Effector CD8-positive, alpha-beta T cell (primary cell): ENCODE data around the gene C10orf53.
"Not testable (repeated sequence)": the region's sequence is repeated elsewhere in the genome, so short reads cannot be mapped to it uniquely, and the experiment has no call there.

Experiments used
- DNase-seq: peaks from one replicate; lab custom pipeline; 2025; lab: John Stamatoyannopoulos, UW

The C10orf53 gene

DNA sequence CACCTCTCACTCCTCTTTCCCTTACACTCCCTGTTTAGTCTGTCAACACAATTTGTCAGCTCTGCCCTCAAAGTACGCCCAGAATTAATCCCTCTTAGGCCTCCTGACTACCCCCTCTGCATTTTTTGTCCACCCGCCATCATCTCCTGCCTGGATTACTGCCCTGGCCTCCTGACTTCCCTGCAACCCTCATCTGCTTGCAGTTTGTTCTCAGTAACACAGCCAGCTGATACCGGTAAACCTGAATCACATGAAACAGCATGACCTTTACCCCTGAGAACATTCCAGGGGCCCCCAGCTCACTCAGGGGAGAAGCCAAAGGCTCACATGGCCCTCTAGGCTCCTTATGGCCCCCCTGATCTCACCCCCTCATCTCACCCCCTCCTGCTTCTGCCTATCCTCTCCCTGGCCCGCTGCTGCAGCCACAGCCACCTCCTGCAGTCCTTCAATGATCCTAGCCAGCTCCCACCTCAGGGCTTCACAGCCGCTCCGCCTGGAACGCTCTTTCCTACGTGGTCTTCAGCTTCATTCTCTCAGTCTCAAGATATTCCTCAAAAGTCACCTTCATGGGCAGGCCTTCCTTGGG lies 8.9 kb downstream of the C10orf53 start:
- DNase-seq = no peak

- no peak for DNase-seq
These were observed 9.5 kb downstream of the C10orf53 start for GRCh38 chr10:49688920-49689319.

DNA sequence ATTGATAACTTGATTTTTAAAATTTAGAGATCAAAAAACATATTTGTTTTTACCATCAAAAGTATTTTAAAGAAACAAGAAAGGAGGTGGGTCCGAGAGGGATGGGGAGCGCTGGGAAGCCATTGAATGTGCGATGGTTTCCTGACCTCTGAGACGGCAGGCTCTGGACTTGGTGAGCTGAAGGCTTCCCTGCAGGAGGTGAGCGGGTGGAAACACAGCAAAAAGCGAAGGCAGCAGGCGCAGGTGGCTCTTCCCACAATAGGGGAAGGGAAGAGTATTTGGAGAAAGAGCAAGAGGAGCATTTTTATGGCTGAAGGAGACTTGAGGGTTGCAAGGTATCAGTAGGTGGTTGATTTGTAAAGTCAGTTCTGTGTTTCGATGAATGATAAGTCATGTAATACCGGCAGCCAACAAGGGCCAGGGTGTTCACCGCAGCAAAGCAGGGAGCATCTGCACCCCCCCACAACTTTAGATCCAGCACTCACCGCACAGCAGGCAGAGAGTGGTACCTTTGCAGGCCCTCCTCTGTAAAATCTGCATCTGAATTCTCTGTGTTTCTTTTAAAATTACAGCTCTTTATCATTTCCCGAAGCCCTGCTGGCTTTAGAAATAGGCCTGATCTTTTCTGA lies 10.5 kb downstream of the C10orf53 start:
- DNase-seq = no peak

- no peak for DNase-seq
These were observed 11.4 kb downstream of the C10orf53 start for GRCh38 chr10:49690698-49691356.

DNA sequence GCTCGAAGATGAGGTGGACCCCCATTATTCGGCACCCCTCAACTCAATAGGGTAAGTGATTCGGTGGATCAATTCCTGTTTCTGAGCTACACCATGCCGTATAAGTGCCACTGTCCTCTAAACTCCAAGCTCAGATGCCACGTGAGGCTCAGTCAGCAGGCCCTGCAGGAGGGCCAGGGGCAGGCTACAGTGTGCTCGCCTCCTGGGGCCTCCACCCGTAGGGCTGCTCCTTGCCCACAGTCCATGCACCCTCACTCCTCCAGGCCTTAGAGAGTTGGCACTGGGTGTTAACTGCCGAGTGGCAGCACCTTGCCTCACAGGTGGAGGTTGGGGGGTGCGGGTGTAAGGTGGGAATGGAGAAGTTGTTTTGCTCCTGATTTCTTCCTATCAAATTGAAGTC lies 12.1 kb downstream of the C10orf53 start:
- DNase-seq = no peak

- no peak for DNase-seq
These were observed 15.0 kb downstream of the C10orf53 start for GRCh38 chr10:49694466-49694865.

GRCh38 chr10:49696311-49696710 lies 16.9 kb downstream of the C10orf53 start:
- no peak for DNase-seq

GRCh38 chr10:49698679-49699078 lies 19.2 kb downstream of the C10orf53 start:
- DNase-seq = no peak

GRCh38 chr10:49700211-49700610 lies 20.8 kb downstream of the C10orf53 start:
- no peak for DNase-seq

DNA sequence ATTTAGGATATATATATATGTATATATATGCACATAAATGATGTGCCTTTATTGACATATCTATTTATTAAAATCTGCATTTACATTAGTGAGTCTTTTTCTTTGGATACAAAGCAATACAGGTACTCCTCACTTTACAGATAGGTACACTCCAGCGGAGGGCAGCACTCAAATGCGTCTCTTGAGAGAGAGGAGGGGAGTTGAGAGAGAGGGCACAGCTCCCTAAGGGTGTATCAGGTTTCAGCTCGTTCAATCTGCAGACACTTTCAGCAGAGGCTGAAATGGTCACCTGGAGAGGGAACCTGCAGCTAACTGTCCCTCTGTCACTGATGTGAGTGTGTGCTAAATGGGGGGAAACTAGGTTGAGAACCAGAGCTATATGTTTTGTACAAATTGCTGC lies 21.5 kb downstream of the C10orf53 start:
- DNase-seq = no peak

GRCh38 chr10:49707585-49707984 lies 28.1 kb downstream of the C10orf53 start:
- DNase-seq = no peak

DNA sequence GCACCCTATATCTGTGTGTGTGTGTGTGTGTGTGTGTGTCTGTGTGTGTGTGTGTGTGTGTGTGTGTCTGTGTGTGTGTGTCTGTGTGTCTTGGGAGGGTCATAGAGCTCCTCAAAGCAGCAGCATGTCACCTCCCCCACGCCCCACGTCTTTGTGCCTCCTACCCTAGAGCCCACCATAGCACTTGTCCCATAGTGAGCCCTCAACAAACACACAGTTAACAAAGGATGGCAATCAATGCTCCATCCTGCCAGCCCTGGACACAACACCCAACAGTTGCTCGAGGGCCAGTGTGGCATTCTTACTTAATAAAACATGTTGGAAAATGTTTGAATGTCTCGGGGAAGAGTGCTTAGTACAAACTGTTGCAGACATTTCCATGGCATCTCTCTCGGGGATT lies 30.5 kb downstream of the C10orf53 start:
- no peak for DNase-seq

DNA sequence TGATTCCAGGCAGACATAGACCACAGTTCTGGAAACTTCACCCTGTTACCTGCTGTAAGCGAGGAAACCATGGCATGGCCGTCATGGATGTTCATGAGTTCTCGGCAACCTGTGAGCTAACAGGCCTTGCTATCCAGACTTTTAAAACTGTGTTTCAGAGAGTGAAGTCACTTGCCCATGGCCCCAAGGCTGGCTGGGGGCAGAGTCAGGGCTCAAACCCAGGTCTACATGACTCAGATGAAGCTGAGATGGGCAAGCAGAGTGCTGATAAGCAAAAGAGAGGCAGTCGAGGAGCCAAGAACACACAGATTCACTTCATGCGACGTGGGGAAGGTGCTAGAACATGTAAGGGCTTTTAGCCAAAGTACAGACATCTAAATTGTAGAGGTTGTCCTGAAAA lies 31.5 kb downstream of the C10orf53 start:
- no peak for DNase-seq

DNA sequence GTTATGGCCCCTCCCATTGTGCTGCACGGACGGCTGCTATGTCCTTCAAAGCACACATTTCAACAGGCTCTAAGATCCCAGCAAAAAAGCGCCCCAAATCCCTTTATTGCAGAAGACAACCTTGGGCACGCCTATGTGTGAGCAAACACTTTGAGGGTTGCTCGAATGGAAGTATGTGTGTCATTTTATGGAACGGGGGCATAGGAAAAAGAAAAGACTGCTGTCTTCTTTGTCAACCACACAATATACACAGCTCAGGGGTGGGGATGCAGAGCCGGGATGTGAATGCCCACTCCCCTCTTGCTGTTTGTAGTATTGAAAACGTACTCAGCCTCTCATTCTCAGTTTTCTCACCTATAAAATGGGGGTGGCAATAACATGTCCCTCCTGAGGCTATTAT lies 32.0 kb downstream of the C10orf53 start:
- DNase-seq = no peak

DNA sequence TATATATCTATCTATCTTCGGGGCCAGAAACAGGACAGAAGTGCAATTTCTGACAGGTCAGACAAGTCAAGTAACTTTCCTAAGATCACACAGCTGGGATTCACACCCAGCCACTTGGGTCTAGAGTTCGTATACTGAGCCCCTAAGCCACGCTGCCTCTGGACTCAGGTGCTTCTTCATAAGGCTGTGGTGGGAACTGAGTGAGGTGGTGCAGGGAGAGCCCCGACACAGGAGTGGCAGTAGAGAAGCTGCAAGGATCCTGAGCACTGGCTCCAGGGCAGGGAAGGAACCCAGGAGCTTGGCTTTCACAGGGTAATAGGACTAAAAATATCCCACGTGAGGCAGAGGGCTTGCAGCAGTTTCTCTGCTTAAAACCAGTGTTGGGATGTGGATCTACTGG lies 33.8 kb downstream of the C10orf53 start:
- DNase-seq = no peak

DNA sequence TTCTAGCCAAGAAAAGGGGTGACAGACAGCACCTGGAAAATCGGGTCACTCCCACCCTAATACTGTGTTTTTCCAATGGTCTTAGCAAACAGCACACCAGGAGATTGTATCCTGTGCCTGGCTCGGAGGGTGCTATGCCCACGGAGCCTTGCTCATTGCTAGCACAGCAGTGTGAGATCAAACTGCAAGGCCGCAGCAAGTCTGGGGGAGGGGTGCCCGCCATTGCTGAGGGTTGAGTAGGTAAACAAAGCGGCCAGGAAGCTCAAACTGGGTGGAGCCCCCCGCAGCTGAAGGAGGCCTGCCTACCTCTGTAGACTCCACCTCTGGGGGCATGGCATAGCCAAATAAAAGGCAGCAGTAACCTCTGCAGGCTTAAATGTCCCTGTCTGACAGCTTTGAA lies 35.7 kb downstream of the C10orf53 start:
- DNase-seq = not testable (repeated sequence)

DNA sequence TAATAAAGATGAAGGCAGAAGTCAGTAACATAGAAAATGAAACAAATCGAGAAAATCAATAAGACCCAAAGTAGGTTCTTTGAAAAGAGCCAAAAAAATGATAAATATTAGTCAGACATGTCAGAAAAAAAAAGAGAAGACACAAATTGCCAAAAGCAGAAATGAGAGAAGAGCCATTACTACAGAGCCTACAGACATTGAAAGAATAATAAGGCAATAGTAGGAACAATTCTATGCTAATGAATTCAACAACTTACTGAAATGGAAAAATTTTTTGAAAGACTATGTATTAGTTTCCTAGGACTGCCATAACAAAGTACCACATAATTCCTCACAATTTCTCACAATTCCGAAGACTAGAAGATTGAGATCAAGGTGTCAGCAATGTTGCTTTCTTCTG lies 47.1 kb downstream of the C10orf53 start:
- DNase-seq = no peak

DNA sequence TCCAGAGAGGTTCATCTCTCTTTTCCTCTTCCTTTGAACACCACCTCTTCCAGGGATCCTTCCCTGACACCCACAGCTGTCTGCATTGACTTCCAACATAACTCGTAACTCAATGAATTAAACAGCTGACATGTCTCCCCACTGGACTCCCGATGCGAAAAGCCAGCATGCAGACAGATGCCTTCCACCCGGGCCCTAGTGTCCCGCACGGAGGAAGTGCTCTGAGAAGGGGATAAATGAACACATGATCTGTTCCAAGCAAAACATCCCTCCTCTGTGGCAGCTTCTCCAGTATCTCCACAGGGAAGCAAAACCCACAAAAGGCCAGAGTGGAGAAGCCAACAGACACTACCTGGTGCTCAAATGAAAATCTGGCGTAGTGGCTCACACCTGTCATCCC lies 54.4 kb downstream of the C10orf53 start:
- DNase-seq = no peak

GRCh38 chr10:49734676-49735075 lies 55.2 kb downstream of the C10orf53 start:
- no peak for DNase-seq

- no peak for DNase-seq
These were observed 55.7 kb downstream of the C10orf53 start for GRCh38 chr10:49735161-49735560.

GRCh38 chr10:49735848-49736563 lies 56.6 kb downstream of the C10orf53 start:
- DNase-seq = no peak

DNA sequence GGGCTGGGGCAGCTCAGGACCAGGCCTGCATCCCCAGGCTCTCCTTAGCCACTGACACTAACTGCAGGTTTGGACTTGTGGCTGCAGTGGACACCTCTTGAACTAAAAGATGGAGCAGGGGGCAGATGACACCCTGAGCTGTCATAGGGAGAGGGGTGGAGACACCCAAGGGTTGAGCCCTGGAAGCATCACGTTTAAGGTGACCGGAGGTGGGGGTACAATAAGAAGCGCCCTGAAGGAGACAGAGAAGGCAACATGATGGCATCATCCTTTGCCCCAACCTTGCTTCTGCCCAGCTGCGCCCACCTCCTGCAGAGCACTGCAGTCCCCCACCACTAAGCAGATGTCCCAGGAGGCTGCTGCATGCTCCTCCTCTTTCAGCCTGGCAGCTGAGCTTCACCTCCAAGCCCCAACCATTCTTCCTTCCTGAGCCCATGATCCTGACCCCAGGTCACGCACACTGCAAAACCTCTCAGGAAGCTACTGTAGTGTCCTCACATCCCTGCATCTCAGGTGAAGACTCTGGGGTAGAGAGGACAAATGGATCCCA lies 57.2 kb downstream of the C10orf53 start:
- DNase-seq = no peak
